Measurements from ENCODE around the gene UNC5B.

GRCh38 chr10:71314694-71315225 is 102.4 kb downstream of the UNC5B start:
- TF ChIP-seq CTCF (IDR thresholded peaks at IDR 0.05) (no peak), POLR2A (IDR thresholded peaks at IDR 0.05) (no peak)
